Central memory CD8-positive, alpha-beta T cell (primary cell): ENCODE results near the gene NAXE.

Experiments used
- ATAC-seq: fragments of 150-1000 bp; cut with Tn5 transposase; replicated peaks from 2 replicates; pipeline ENCODE4 v1.10.0; 2022; ENCODE audit warnings: mild to moderate bottlenecking, moderate FRiP score, moderate number of reproducible peaks; ENCODE audit not compliant: poor library complexity, severe bottlenecking; ENCODE audit errors: extremely low read depth
- DNase-seq, 2 donors: peaks; one replicate each; pipeline ENCODE4 v3.0.0; 2021; ENCODE audit warnings: low spot score in 2 of 2
- H3K27ac Mint-ChIP-seq: one replicate; pipeline ENCODE4 v1.8.0; 2022; ENCODE audit warnings: low read depth, mild to moderate bottlenecking, moderate library complexity, mixed read lengths
- H3K27me3 Mint-ChIP-seq: one replicate; pipeline ENCODE4 v1.8.0; 2022; ENCODE audit warnings: mixed read lengths
- H3K36me3 Mint-ChIP-seq: one replicate; pipeline ENCODE4 v1.8.0; 2022; ENCODE audit warnings: mild to moderate bottlenecking, moderate library complexity, mixed read lengths; ENCODE audit not compliant: insufficient read depth
- H3K4me1 Mint-ChIP-seq: one replicate; pipeline ENCODE4 v1.8.0; 2022; ENCODE audit warnings: mixed read lengths
- H3K4me3 Mint-ChIP-seq: one replicate; pipeline ENCODE4 v1.8.0; 2022; ENCODE audit warnings: mild to moderate bottlenecking, moderate library complexity, mixed read lengths
- H3K9me3 Mint-ChIP-seq: one replicate; pipeline ENCODE4 v1.8.0; 2022; ENCODE audit warnings: mixed read lengths

NAXE gene

DNA sequence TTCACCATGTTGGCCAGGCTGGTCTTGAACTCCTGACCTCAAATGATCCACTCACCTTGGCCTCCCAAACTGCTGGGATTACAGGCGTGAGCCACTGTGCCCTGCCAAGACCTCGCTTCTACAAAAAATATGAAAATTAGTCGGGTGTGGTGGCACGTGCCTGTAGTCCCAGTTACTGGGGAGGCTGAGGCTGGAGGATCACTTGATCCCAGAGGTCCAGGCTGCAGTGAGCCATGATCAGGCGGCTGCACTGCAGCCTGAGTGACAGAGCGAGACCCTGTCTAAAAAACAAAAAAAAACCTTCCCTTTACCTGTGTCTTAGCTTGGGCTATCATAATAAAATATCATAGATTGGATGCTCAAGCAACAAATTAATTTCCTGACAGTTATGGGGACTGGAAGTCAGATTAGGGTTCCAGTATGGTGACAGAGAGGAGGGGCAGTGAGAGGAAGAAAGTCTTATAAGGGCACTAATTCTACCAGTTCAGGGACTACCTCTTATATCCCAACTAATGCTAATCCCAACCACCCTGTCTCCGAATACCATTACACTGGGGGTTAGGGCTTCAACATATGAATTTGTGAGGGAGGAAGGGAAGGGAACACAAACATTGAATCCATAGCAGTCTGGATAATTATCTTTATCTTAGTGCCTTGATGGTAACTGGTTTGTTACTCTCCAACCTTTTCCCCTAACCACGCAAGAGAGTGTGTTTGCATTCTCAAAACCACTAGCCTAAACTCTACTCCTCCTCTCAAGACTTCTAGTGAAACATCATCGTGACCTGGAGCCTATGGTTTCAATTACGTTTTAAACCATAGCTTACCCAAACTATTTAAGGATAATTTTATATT is 1.0 kb upstream of the NAXE start:
- ATAC-seq = no peak
- peak overlapping the region; percentile 76 for H3K4me3 Mint-ChIP-seq
- H3K36me3 Mint-ChIP-seq = peaks cover 12% of the 10 kb centered on the region

DNA sequence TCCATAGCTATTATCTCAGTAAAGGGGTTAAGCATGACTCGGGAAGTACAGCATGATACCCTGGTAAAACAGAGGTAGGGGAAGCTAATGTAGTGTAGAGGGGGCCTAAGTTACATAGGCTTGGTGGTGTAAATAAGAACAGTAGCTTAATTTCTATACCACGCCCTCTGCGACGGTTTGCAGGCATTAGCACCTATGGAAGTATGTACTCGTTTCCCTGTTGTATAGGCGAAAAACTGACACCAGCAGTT is 470 bp upstream of the NAXE start:
- DNase-seq = no peak
- Mint-ChIP-seq H3K4me1 (peaks cover 23% of the 10 kb centered on the region), H3K36me3 (peaks cover 14% of the 10 kb centered on the region), H3K27me3 (no peaks in the 10 kb centered on the region), H3K27ac (peak overlapping the region; percentile 67), H3K9me3 (no peaks in the 10 kb centered on the region), H3K4me3 (peak overlapping the region; percentile 76)
- ATAC-seq = peak; percentile 35

More for the DNA sequence above, 1.0 kb upstream of the NAXE start:
- Mint-ChIP-seq H3K27me3 (no peaks in the 10 kb centered on the region), H3K27ac (peak overlapping the region; percentile 67), H3K4me1 (peaks cover 25% of the 10 kb centered on the region), H3K9me3 (no peaks in the 10 kb centered on the region)
- DNase-seq = no peak

DNA sequence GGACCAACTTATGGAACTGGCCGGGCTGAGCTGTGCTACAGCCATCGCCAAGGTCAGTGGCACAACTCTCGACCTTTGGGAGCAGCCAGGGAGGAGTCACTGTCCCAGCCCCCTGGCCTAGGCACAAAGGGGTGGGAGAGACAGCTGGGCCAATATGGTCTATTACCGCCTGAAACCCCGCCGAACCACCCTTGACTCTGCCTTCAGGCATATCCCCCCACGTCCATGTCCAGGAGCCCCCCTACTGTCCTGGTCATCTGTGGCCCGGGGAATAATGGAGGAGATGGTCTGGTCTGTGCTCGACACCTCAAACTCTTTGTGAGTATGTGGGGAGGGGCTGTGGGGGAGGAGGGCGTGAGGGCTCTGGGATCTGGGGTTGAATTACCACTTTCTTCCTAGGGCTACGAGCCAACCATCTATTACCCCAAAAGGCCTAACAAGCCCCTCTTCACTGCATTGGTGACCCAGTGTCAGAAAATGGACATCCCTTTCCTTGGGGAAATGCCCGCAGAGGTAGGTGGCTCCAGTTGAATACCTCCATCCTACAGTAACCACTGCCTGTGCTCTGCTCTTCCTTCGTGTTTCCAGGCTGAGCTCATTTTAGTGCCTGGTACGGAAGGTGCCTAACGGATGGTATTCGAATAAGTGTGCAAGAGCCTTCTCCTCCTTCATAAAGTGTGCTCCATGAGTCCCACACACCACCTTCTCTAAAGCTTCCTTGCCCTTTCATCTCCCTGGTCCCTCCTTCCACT is 758 bp downstream of the NAXE start:
- no peaks in the 10 kb centered on the region for H3K9me3 Mint-ChIP-seq
- peaks cover 23% of the 10 kb centered on the region for H3K4me1 Mint-ChIP-seq
- DNase-seq (no peak), ATAC-seq (no peak)
- no peaks in the 10 kb centered on the region for H3K27me3 Mint-ChIP-seq
- peaks cover 21% of the 10 kb centered on the region for H3K36me3 Mint-ChIP-seq
- H3K4me3 Mint-ChIP-seq = peak overlapping the region; percentile 76
- peak overlapping the region; percentile 76 for H3K27ac Mint-ChIP-seq

DNA sequence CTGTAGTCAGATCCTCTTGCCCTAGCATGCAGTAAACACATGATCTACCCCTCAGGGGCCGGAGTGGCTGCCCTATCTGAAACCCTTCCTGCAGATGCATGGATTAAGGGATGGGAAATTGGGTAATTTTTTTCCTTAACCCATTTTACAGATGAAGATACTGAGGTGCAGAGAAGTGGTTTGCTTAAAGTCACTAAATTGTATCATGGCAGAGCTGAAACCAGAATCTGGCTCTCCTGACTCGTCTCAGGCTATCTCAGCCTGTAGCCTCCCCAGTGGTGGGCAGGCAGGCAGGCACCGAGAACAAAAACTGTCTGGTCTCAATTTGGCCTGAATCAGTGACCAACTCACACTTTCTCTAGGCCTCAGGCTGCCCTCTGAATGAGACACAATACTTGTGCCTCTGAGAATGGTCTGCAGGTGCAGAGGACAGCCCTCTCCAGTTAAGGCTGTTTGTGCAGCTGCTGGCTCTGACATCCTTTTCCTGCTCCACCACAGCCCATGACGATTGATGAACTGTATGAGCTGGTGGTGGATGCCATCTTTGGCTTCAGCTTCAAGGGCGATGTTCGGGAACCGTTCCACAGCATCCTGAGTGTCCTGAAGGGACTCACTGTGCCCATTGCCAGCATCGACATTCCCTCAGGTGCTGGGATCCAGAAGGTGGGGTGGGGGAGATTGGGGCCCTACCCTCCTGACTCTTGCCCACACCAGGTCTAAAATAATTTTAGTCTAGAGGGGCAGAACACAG is 1.5 kb downstream of the NAXE start:
- Mint-ChIP-seq H3K27ac (peak overlapping the region; percentile 76), H3K9me3 (no peaks in the 10 kb centered on the region), H3K4me3 (peak overlapping the region; percentile 76), H3K27me3 (no peaks in the 10 kb centered on the region), H3K36me3 (peaks cover 23% of the 10 kb centered on the region), H3K4me1 (peaks cover 23% of the 10 kb centered on the region)
- no peak for ATAC-seq
- no peak for DNase-seq

DNA sequence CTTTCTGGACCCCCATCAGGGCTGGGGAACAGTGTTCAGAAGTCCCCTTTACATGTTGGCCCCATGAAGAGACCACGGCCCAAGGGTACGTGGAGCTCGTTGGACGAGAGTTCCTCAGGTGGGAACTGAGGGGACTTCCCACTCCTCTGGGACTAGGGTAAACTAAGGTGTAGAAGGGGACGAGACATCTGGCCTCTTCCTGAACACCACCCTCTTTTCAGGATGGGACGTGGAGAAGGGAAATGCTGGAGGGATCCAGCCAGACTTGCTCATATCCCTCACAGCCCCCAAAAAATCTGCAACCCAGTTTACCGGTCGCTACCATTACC is 2.0 kb downstream of the NAXE start:
- DNase-seq (no peak), ATAC-seq (no peak)
- Mint-ChIP-seq H3K4me1 (peaks cover 28% of the 10 kb centered on the region), H3K27ac (no peak overlapping the region), H3K27me3 (no peaks in the 10 kb centered on the region), H3K36me3 (peaks cover 27% of the 10 kb centered on the region), H3K9me3 (no peaks in the 10 kb centered on the region), H3K4me3 (no peak overlapping the region)

DNA sequence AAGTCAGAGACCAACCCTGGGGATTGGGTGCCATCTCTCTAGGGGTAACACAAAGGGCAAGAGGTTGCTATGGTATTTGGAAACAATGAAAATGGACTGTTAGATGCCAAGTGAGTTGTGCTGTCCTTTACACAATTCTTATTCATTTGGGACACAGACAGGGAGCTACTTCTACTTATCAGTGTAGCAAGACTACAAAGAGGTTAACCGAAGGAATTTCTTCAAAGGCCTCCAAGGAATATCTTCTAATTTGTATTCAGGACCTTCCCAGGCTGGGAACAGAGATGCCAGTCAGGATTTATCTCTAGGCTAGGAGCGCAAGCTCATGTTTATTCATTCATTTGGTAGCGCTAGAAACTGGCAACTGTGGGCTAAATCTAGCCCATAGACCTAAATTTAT is 2.6 kb downstream of the NAXE start:
- Mint-ChIP-seq H3K9me3 (no peaks in the 10 kb centered on the region), H3K4me1 (peaks cover 30% of the 10 kb centered on the region), H3K36me3 (peaks cover 28% of the 10 kb centered on the region), H3K27ac (no peak overlapping the region), H3K4me3 (no peak overlapping the region), H3K27me3 (no peaks in the 10 kb centered on the region)
- DNase-seq (no peak), ATAC-seq (no peak)

DNA sequence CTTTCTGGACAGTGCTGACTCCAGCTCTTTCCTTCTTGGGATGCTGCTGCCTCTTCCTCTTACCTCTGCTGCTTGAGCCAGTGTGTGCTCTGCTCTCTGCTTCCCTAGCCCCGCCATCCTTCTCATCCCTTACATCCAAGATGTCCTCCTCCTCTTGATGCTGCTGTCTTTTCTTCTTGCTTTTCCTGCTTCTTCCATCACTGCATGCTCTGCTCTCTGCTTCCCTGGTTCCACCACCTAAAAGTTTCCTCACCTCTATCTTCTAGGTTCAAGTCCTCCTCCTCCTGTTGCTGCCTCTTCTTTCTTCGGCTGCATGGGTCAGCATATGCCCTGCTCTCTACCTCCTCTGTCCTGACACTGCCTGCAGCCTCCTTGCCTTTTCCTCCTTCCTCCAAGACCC is 3.4 kb downstream of the NAXE start:
- DNase-seq (no peak), ATAC-seq (no peak)
- Mint-ChIP-seq H3K27me3 (no peaks in the 10 kb centered on the region), H3K36me3 (peaks cover 28% of the 10 kb centered on the region), H3K4me3 (no peak overlapping the region), H3K9me3 (no peaks in the 10 kb centered on the region), H3K4me1 (peaks cover 30% of the 10 kb centered on the region), H3K27ac (peak overlapping the region; percentile 1)

DNA sequence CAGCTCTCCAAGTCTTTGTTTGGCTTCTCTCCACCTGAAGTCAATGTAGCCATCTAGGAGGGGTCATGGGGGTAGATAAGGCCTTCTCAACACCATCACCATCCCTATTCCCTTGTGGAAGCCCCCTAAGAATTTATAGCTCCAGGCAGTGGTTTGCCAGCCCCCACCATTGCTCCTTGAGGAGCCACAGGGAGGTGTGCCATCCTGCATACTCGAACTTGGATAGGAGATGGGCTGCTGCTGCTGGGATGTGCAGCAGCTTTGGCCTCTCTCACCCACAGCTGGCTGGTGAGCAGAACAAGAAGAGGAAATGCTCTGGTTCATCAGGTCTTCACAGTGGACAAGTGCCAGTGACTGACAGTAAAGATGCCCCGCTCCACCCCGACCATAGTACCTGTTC is 4.8 kb downstream of the NAXE start:
- Mint-ChIP-seq H3K27me3 (no peaks in the 10 kb centered on the region), H3K27ac (no peak overlapping the region), H3K4me1 (peaks cover 32% of the 10 kb centered on the region), H3K9me3 (no peaks in the 10 kb centered on the region), H3K4me3 (no peak overlapping the region), H3K36me3 (peaks cover 31% of the 10 kb centered on the region)
- ATAC-seq (no peak), DNase-seq (no peak)

DNA sequence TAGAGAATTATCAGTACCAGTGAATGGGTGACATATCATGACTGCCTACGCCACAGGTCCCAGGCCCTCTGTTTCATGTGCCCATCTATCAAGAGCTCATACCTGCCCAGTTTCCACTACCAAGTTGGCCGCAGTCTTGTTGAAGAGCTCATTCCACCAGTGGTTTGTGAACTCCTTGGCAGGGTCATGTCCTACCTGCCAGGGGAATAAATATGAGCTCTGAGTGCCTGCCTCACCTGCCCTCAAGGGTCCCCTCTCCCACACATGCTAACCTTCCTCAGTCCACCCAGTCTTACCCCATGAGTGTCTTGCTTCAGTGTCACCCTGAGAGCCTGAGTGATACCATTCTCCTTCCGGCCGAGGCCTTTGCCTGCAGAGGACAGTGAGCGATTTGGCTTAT is 6.5 kb downstream of the NAXE start:
- no peak for ATAC-seq
- no peaks in the 10 kb centered on the region for H3K9me3 Mint-ChIP-seq
- no peak for DNase-seq
- no peak overlapping the region for H3K4me3 Mint-ChIP-seq
- no peaks in the 10 kb centered on the region for H3K27me3 Mint-ChIP-seq
- H3K36me3 Mint-ChIP-seq = peaks cover 30% of the 10 kb centered on the region
- no peak overlapping the region for H3K27ac Mint-ChIP-seq
- H3K4me1 Mint-ChIP-seq = peaks cover 33% of the 10 kb centered on the region

DNA sequence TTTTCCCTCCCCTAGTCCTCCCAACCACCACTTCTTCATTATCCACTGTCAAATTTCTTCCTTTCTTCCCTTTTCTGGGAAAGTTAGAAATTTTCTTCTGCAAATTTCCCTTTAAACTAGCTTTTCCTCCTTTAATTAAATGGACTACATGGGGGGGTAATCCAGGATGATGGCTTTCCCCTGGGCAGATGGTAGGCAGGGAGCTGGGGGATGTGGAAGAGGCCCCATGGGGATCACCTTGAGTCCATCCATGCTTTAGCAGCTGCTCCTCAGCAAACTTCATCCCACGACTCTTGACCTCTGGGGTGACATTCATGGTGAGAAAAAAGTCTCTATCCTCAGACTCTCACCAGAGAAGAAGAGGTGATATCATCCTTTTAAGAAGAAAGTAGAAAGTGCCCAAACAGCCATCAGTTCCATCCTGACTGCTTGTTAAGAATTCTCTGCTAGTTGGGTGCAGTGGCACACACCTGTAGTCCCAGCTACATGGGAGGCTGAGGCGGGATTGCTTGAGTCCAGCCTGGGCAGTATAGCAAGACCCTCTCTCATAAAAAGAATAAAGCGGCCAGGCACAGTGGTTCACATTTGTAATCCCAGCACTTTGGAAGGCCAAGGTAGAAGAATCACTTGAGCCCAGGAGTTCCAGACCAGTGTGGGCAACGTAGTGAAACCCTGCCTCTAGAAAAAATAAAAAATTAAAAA is 7.3 kb downstream of the NAXE start:
- Mint-ChIP-seq H3K36me3 (peaks cover 28% of the 10 kb centered on the region), H3K4me3 (no peak overlapping the region), H3K27ac (no peak overlapping the region), H3K27me3 (no peaks in the 10 kb centered on the region), H3K9me3 (no peaks in the 10 kb centered on the region), H3K4me1 (peaks cover 33% of the 10 kb centered on the region)
- ATAC-seq (no peak), DNase-seq (no peak)

DNA sequence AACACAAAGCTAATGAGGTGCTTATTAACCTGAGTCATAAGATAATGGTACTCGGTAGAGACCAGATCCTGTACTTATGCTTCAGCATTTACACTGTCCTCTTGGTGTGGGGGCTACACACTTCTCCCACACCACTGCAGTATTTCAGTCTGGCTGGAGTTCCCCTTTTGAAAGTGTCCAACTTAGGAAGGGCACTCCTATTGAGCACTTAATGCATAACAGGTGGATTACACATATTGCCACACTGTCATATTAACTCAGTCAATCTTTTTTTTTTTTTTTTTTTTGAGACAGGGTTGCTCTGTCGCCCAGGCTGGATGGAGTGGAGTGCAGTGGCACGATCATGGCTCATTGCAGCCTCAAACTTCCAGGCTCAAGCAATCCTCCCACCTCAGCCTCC is 8.2 kb downstream of the NAXE start:
- Mint-ChIP-seq H3K27me3 (no peaks in the 10 kb centered on the region), H3K27ac (no peak overlapping the region), H3K9me3 (no peaks in the 10 kb centered on the region), H3K4me1 (peaks cover 32% of the 10 kb centered on the region), H3K36me3 (peaks cover 25% of the 10 kb centered on the region), H3K4me3 (no peak overlapping the region)
- ATAC-seq (peak; percentile 68), DNase-seq (no peak)

DNA sequence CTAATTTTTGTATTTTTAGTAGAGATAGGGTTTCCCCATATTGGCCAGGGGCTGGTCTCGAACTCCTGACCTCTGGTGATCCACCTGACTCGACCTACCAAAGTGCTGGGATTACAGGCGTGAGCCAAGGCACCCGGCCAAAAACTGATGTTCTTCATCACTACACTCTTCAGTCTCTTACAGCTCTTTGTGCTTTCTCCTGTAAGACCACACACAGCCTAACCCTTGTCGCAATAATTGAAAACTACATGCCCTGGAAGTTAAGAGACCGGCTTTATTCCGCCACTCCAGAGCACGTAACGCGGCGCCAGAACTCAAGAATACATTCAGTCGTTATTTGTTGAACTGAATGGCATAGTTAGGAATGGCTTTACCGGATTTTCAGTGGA is 9.2 kb downstream of the NAXE start:
- peaks cover 20% of the 10 kb centered on the region for H3K36me3 Mint-ChIP-seq
- peak overlapping the region; percentile 94 for H3K27ac Mint-ChIP-seq
- DNase-seq (no peak), ATAC-seq (peak; percentile 26)
- no peaks in the 10 kb centered on the region for H3K27me3 Mint-ChIP-seq
- H3K9me3 Mint-ChIP-seq = no peaks in the 10 kb centered on the region
- H3K4me3 Mint-ChIP-seq = peak overlapping the region; percentile 88
- H3K4me1 Mint-ChIP-seq = peaks cover 26% of the 10 kb centered on the region
